ENCODE results near the gene VPS33A. TPM values are rescaled to one million over a fixed set of nuclear protein-coding genes. Genes with fewer than 3 reads are reported as not detected.

The VPS33A gene
- total RNA-seq, 1 donor from 2014 or later: 33.2 TPM

DNA sequence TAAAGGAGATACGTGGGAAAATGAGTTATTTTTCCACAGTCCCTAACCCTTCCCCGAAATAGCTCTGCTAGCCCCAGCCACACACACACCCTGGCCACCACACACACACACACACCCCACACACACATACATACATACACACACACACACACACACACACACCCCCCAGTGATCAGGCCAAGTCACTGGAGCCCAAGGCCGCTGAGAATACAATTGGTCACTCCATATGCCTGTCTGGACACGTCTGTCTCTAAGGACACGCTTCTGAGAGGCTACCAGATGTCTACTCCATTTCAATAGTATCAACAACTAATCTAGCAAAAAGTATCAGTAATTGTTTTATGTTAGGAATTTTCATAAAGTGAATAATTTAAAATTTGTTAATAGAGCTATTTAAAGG lies 27.4 kb downstream of the VPS33A start:
- no peak overlapping the region for H3K27ac Mint-ChIP-seq

DNA sequence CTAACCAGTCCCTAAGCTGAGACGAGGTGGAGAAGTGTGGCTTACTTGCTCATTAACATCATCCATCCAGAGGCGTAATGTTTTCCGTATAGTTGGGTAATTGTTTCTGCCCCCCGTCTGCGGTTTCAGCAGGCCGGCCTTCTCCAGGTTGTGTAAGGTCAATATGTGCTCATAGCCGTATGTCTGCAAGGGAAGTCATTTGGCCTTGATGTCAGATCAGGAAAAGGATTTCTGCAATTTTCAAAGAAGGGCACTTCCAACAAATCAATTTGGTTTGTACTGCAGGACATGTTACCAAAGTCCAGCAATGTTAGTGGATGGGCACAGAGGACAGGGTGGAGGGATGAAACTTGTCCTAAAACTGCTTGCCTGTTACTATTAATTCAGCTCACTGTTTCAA lies 30.6 kb downstream of the VPS33A start:
- Mint-ChIP-seq H3K36me3 (ENCODE audit: low read depth) (peaks cover 74% of the 10 kb centered on the region), H3K4me1 (no peaks in the 10 kb centered on the region), H3K27me3 (no peaks in the 10 kb centered on the region), H3K9me3 (no peaks in the 10 kb centered on the region), H3K27ac (no peak overlapping the region), H3K4me3 (no peak overlapping the region)
- ATAC-seq (ENCODE audit: low read depth) (no peak), DNase-seq (no peak)
- CTCF ChIA-PET: no interaction called here
- POLR2A ChIA-PET: no interaction called here
- intact Hi-C loops (cut with micrococcal nuclease): no loop called here
- no peak for TF ChIP-seq CTCF (IDR thresholded peaks at IDR 0.05)

More for the DNA sequence above, 27.4 kb downstream of the VPS33A start:
- DNase-seq: no peak
- intact Hi-C loops (cut with micrococcal nuclease): no loop called here
- no peak overlapping the region for H3K4me3 Mint-ChIP-seq
- H3K4me1 Mint-ChIP-seq: no peaks in the 10 kb centered on the region
- H3K27me3 Mint-ChIP-seq: no peaks in the 10 kb centered on the region
- H3K36me3 Mint-ChIP-seq (ENCODE audit: low read depth): peaks cover 65% of the 10 kb centered on the region
- POLR2A ChIA-PET: no interaction called here
- CTCF ChIA-PET: no interaction called here
- no peak for ATAC-seq (ENCODE audit: low read depth)
- no peak for TF ChIP-seq CTCF (IDR thresholded peaks at IDR 0.05)
- no peaks in the 10 kb centered on the region for H3K9me3 Mint-ChIP-seq

DNA sequence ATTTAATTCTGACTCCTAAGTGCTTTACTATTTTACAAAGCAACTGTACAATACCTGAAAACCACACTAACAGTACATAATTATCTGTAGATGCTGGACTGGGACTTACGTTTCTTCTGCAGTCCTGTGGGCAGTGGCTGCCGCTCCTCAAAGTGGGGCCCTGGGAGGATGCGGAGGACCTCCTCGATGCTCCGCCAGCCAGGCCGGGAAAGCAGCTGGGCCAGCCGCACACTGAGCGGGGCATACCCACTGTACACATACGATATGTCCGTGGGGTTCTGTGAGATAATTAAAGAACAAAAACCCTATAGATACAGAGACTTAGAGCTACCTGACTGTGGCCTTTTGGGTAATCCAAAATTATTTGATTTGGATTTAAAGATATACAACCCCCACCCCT lies 33.6 kb downstream of the VPS33A start:
- Mint-ChIP-seq H3K27ac (no peak overlapping the region), H3K4me3 (no peak overlapping the region), H3K27me3 (no peaks in the 10 kb centered on the region), H3K4me1 (no peaks in the 10 kb centered on the region), H3K36me3 (ENCODE audit: low read depth) (peaks cover 66% of the 10 kb centered on the region), H3K9me3 (no peaks in the 10 kb centered on the region)
- DNase-seq: no peak
- no peak for ATAC-seq (ENCODE audit: low read depth)
- intact Hi-C loops (cut with micrococcal nuclease): no loop called here
- ChIA-PET CTCF (interaction anchor here (0.6 kb wide), 1 partner anchor 20 kb away, joined by 3 read pairs; no protein-coding TSS in a partner anchor), POLR2A (no interaction called here)
- TF ChIP-seq CTCF (IDR thresholded peaks at IDR 0.05): no peak

DNA sequence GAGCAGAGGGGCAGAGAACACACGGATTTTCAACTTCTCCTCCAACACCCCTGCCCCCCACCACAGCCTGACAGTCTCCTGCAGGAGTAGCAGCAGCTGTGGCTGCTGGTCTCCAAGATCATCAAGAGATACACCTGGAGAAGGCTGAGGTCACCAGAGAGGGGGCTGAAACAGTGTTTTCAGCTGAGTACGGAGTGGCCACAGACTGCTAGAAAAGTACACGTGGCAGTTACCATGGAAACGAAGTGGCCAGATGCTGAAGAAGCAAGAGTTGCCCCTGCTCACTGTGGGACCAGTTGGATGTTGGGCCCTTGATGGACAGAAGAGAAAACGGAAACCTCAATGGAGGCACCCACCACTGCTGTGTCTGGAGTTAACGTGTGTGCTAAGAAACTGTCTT lies 35.5 kb downstream of the VPS33A start:
- Mint-ChIP-seq H3K4me1 (peaks cover 10% of the 10 kb centered on the region), H3K36me3 (ENCODE audit: low read depth) (peaks cover 59% of the 10 kb centered on the region), H3K4me3 (no peak overlapping the region), H3K27ac (no peak overlapping the region), H3K27me3 (no peaks in the 10 kb centered on the region), H3K9me3 (no peaks in the 10 kb centered on the region)
- intact Hi-C loops (cut with micrococcal nuclease): no loop called here
- no peak for TF ChIP-seq CTCF (IDR thresholded peaks at IDR 0.05)
- ATAC-seq (ENCODE audit: low read depth): no peak
- ChIA-PET CTCF (no interaction called here), POLR2A (no interaction called here)
- DNase-seq: no peak

GRCh38 chr12:122228092-122228491 lies 38.2 kb downstream of the VPS33A start:
- H3K4me3 Mint-ChIP-seq: no peak overlapping the region
- DNase-seq (no peak), ATAC-seq (ENCODE audit: low read depth) (no peak)
- peaks cover 26% of the 10 kb centered on the region for H3K4me1 Mint-ChIP-seq
- peaks cover 51% of the 10 kb centered on the region for H3K36me3 Mint-ChIP-seq (ENCODE audit: low read depth)
- TF ChIP-seq CTCF (IDR thresholded peaks at IDR 0.05): no peak
- ChIA-PET POLR2A (no interaction called here), CTCF (no interaction called here)
- no peak overlapping the region for H3K27ac Mint-ChIP-seq
- intact Hi-C loops (cut with micrococcal nuclease): loop anchor here (10.0 kb wide), 1 partner anchor 393 kb away; no protein-coding TSS in a partner anchor
- no peaks in the 10 kb centered on the region for H3K9me3 Mint-ChIP-seq
- H3K27me3 Mint-ChIP-seq: no peaks in the 10 kb centered on the region

All from activated B cell treated with CpG ODN at 0.5 μM for 24 hours (primary cell).